Measurements from ENCODE around the gene BPTF. TPM values are rescaled to one million over a fixed set of nuclear protein-coding genes. Genes with fewer than 3 reads are reported as not detected.

Gene BPTF
- total and polyA plus RNA-seq, 2 of the 8 experiments (the other 6 are each of a cell fraction or from before 2014, with no cell fraction given) = 107 to 228 TPM

DNA sequence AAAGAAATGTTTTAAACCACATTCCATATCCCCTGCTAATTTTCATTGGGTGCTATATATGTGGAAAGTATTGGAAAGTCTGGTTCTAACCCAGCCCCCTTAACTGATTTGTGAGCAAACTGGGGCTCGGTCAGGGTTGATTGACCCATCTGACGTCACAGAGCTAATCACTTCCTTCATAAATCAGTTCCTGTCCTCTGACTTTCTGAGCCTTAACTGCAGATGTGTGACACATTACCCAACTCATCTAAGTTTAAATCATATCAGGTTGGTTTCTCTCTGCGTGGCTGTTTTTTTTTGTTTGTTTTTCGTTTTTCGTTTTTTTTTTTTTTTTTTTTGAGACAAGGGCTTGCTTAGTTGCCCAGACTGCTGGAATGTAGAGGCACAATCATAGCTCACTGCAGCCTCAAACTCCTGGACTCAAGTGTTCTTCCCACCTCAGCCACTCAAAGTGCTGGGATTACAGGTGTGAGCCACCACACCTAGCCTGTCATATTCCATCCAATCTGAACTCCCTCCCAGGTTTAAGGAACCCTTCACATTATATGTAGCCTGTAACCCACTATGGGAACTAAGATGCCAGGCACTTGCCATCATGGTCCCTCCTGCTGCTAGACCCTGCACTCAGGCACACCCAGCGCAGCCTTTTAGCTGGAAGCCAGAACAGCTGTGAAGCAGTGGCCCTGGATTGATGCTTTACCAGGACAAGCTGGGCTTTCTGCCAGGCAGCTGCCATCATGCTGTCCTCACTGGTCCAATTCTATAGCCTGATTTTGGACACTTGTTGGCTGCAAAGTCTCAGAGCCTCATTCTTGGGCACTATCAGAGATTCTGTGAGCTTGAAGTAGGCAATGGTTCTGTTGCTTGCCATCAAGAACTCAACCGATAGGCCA is 6.9 kb upstream of the BPTF start:
- POLR2A ChIA-PET (ENCODE audit: partially characterized antibody) = interaction anchor here (1.0 to 1.7 kb wide), 3 partner anchors 9 to 18 kb away, joined by 3 to 6 read pairs (median 5); no protein-coding TSS in a partner anchor
- TF ChIP-seq BRCA1 (IDR thresholded peaks at IDR 0.05; ENCODE audit: low read depth, low read length) (no peak), CBX8 (IDR thresholded peaks at IDR 0.05; ENCODE audit: borderline replicate concordance, low read depth, low read length) (no peak), ZNF274 (IDR thresholded peaks at IDR 0.05; ENCODE audit: borderline replicate concordance, extremely low read depth, low read length) (no peak), MAFK (IDR thresholded peaks at IDR 0.05; ENCODE audit: low read depth, low read length) (no peak), POU5F1 (IDR thresholded peaks at IDR 0.05; ENCODE audit: low read depth, low read length) (no peak), EGR1 (IDR thresholded peaks at IDR 0.05; ENCODE audit: borderline replicate concordance, low read depth, low read length) (no peak), RXRA (IDR thresholded peaks at IDR 0.05; ENCODE audit: insufficient read depth, low read depth, low read length) (no peak), EZH2 (IDR thresholded peaks at IDR 0.05; ENCODE audit: low read depth, low read length, severe bottlenecking) (no peak), BCL11A (IDR thresholded peaks at IDR 0.05; ENCODE audit: low read depth in 2 of 2, low read length in 2 of 2) (no peak), POLR2A (IDR thresholded peaks at IDR 0.05; ENCODE audit: control extremely low read depth in 1 of 2, low read depth in 2 of 2, low read length in 2 of 2) (no peak), POLR2AphosphoS5 (IDR thresholded peaks at IDR 0.05; ENCODE audit: low read depth, low read length) (no peak), SIRT6 (IDR thresholded peaks at IDR 0.05; ENCODE audit: low read length) (no peak), CHD1 (IDR thresholded peaks at IDR 0.05; ENCODE audit: low read depth, low read length) (no peak), RFX5 (IDR thresholded peaks at IDR 0.05; ENCODE audit: borderline replicate concordance, low read depth, low read length) (no peak)

More for the DNA sequence above, 6.9 kb upstream of the BPTF start:
- no peak overlapping the region for H3K4me3 ChIP-seq (ENCODE audit: extremely low read depth in 1 of 4, insufficient read depth in 2 of 4, low read depth in 3 of 4, low read length in 4 of 4)
- H3K9ac ChIP-seq (replicated peaks in 1 of 4; ENCODE audit: extremely low read depth in 1 of 4, low read depth in 3 of 4, low read length in 3 of 4) = no peak overlapping the region
- no peak overlapping the region for H2BK15ac ChIP-seq (ENCODE audit: low read length)
- no peak overlapping the region for H3K18ac ChIP-seq (ENCODE audit: extremely low read depth, low read length)
- no peak overlapping the region for H3K14ac ChIP-seq (ENCODE audit: insufficient read length)
- CTCF ChIA-PET (ENCODE audit: partially characterized antibody) = interaction anchor here (0.6 to 8.0 kb wide), 3 partner anchors 16 to 168 kb away, joined by 3 to 78 read pairs (median 3); no protein-coding TSS in a partner anchor
- no peak overlapping the region for H2BK12ac ChIP-seq (ENCODE audit: low read depth, low read length)
- no peak overlapping the region for H2AK5ac ChIP-seq (ENCODE audit: low read depth, low read length)
- H3K27me3 ChIP-seq (replicated peaks in 1 of 4; ENCODE audit: control insufficient read depth in 3 of 4, extremely low read depth in 1 of 4, insufficient read depth in 3 of 4, low read length in 3 of 4) = no peaks in the 10 kb centered on the region
- H3K56ac ChIP-seq (replicated peaks; ENCODE audit: insufficient read length, low read depth, low read length) = no peak overlapping the region
- no peaks in the 10 kb centered on the region for H3K79me2 ChIP-seq (ENCODE audit: control insufficient read depth in 1 of 2, insufficient read depth in 2 of 2, low read length in 2 of 2)
- no peak overlapping the region for H3K4me2 ChIP-seq (ENCODE audit: insufficient read depth in 1 of 2, low read depth in 2 of 2, low read length in 2 of 2)
- peaks cover 3% of the 10 kb centered on the region; the same call in 1 of the 2 replicates for H3K23me2 ChIP-seq (ENCODE audit: low read depth, low read length)
- H4K8ac ChIP-seq (ENCODE audit: extremely low read depth, insufficient read depth, low read length) = no peak overlapping the region; the same call in 1 of the 2 replicates
- no peaks in the 10 kb centered on the region for H3K79me1 ChIP-seq (ENCODE audit: low read depth, low read length)
- no peaks in the 10 kb centered on the region for H4K20me1 ChIP-seq (replicated peaks in 1 of 2; ENCODE audit: control insufficient read depth in 1 of 2, insufficient read depth in 2 of 2, low read length in 2 of 2)
- no peak overlapping the region for H2AFZ ChIP-seq (ENCODE audit: low read length)
- no peak overlapping the region for H3K27ac ChIP-seq (ENCODE audit: low read depth, low read length)
- H2BK5ac ChIP-seq (ENCODE audit: low read depth, low read length) = no peak overlapping the region
- H4K91ac ChIP-seq (replicated peaks; ENCODE audit: insufficient read length, low read length) = no peak overlapping the region
- no peaks in the 10 kb centered on the region for H3K36me3 ChIP-seq (ENCODE audit: control insufficient read depth in 2 of 4, insufficient read depth in 4 of 4, low read length in 3 of 4)
- no peaks in the 10 kb centered on the region for H3K4me1 ChIP-seq (replicated peaks in 1 of 4; ENCODE audit: control insufficient read depth in 3 of 4, insufficient read depth in 4 of 4, low read length in 3 of 4)
- FAIRE-seq (no peak), DNase-seq (ENCODE audit: low read depth in 1 of 2, low spot score in 2 of 2) (no peak)
- H4K5ac ChIP-seq (ENCODE audit: insufficient read length, low read depth, low read length) = no peak overlapping the region
- no peak overlapping the region for H2BK120ac ChIP-seq (replicated peaks; ENCODE audit: low read depth, low read length)
- WGBS, 2 experiments (ENCODE audit: extremely low coverage in 1 of 2, insufficient coverage in 1 of 2, insufficient read length in 1 of 2, insufficient replicate concordance in 2 of 2, low coverage in 1 of 2, low lambda C conversion rate in 2 of 2, missing lambda C conversion rate in 1 of 2) = 90% methylated on average over 5 of the region's 7 CpGs; no CpG with 5 or more reads in 1 of the 2 experiments
- H3K4ac ChIP-seq (replicated peaks; ENCODE audit: insufficient read length, low read depth, low read length) = no peak overlapping the region
- no peak overlapping the region for H3K23ac ChIP-seq (ENCODE audit: insufficient read length)
- no peaks in the 10 kb centered on the region for H3K9me3 ChIP-seq (ENCODE audit: insufficient read depth in 2 of 2, low read depth in 1 of 2, low read length in 1 of 2)
- no peak overlapping the region for H2BK20ac ChIP-seq (ENCODE audit: low read length)
